ENCODE measurements around the gene FOXF1. TPM values are rescaled to one million over a fixed set of nuclear protein-coding genes. Genes with fewer than 3 reads are reported as not detected.

FOXF1 gene
- total RNA-seq, 6 experiments from 2014 or later = 12.5 to 20.5 (median 17.9) TPM

GRCh38 chr16:86521236-86522197 lies 11.2 kb downstream of the FOXF1 start:
- no peak for DNase-seq
- no peaks in the 10 kb centered on the region for H3K9me3 Mint-ChIP-seq
- peaks cover 24% of the 10 kb centered on the region for H3K27me3 Mint-ChIP-seq (ENCODE audit: insufficient read depth)
- H3K36me3 Mint-ChIP-seq (ENCODE audit: low read depth) = no peaks in the 10 kb centered on the region
- H3K4me1 Mint-ChIP-seq (ENCODE audit: low read depth) = peaks cover 20% of the 10 kb centered on the region
- H3K27ac Mint-ChIP-seq = no peak overlapping the region
- TF ChIP-seq CTCF (IDR thresholded peaks at IDR 0.05) = no peak
- no peak overlapping the region for H3K4me3 Mint-ChIP-seq

GRCh38 chr16:86522634-86523033 lies 12.3 kb downstream of the FOXF1 start:
- peaks cover 4% of the 10 kb centered on the region; the same call in 1 of the 2 replicates for H3K36me3 Mint-ChIP-seq (ENCODE audit: low read depth)
- H3K4me1 Mint-ChIP-seq (ENCODE audit: low read depth) = peaks cover 15% of the 10 kb centered on the region
- H3K4me3 Mint-ChIP-seq = no peak overlapping the region
- H3K27ac Mint-ChIP-seq = no peak overlapping the region
- DNase-seq = no peak
- H3K27me3 Mint-ChIP-seq (ENCODE audit: insufficient read depth) = peaks cover 24% of the 10 kb centered on the region
- H3K9me3 Mint-ChIP-seq = peaks cover 4% of the 10 kb centered on the region
- TF ChIP-seq CTCF (IDR thresholded peaks at IDR 0.05) = no peak

- TF ChIP-seq CTCF (IDR thresholded peaks at IDR 0.05) = no peak
- Mint-ChIP-seq H3K9me3 (peaks cover 6% of the 10 kb centered on the region), H3K27ac (no peak overlapping the region), H3K36me3 (ENCODE audit: low read depth) (peaks cover 6% of the 10 kb centered on the region; the same call in 1 of the 2 replicates), H3K4me1 (ENCODE audit: low read depth) (peaks cover 16% of the 10 kb centered on the region), H3K27me3 (ENCODE audit: insufficient read depth) (peaks cover 24% of the 10 kb centered on the region), H3K4me3 (no peak overlapping the region)
- no peak for DNase-seq
Observed at GRCh38 chr16:86523166-86523740, 12.9 kb downstream of the FOXF1 start.

GRCh38 chr16:86524029-86524428 lies 13.7 kb downstream of the FOXF1 start:
- Mint-ChIP-seq H3K27me3 (ENCODE audit: insufficient read depth) (peaks cover 24% of the 10 kb centered on the region), H3K36me3 (ENCODE audit: low read depth) (peaks cover 12% of the 10 kb centered on the region), H3K9me3 (peaks cover 6% of the 10 kb centered on the region), H3K27ac (no peak overlapping the region), H3K4me3 (no peak overlapping the region), H3K4me1 (ENCODE audit: low read depth) (peaks cover 21% of the 10 kb centered on the region)
- no peak for TF ChIP-seq CTCF (IDR thresholded peaks at IDR 0.05)
- no peak for DNase-seq

- H3K9me3 Mint-ChIP-seq = peaks cover 6% of the 10 kb centered on the region
- H3K27ac Mint-ChIP-seq = no peak overlapping the region
Observed at GRCh38 chr16:86525696-86526095, 15.4 kb downstream of the FOXF1 start.

More at GRCh38 chr16:86525696-86526095, 15.4 kb downstream of the FOXF1 start:
- Mint-ChIP-seq H3K27me3 (ENCODE audit: insufficient read depth) (peaks cover 20% of the 10 kb centered on the region), H3K36me3 (ENCODE audit: low read depth) (peaks cover 20% of the 10 kb centered on the region), H3K4me1 (ENCODE audit: low read depth) (peaks cover 21% of the 10 kb centered on the region), H3K4me3 (no peak overlapping the region)
- no peak for TF ChIP-seq CTCF (IDR thresholded peaks at IDR 0.05)
- no peak for DNase-seq
